ENCODE measurements around the gene FBXL14.

Gene FBXL14

DNA sequence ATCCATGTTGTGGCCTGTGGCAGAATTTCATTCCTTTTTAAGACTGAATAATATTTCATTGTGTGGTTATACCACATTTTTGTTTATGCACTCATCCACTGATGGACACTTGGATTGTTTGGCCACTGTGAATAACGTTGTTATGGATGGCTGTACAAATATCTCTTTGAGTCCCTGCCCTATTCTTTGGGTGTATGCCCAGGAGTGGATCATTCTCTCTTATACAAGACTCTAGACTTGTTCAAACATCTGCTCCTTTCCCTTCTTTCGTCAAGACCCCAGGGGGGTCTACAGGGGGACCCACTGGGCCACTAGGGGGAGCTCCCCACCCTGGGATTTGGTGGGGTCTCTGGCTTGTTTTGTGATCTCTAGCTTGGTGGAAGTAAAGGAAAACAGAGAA, 77.4 kb downstream of the FBXL14 start:
- Mint-ChIP-seq H3K27ac (no peak overlapping the region), H3K4me1 (ENCODE audit: low read depth) (peaks cover 5% of the 10 kb centered on the region), H3K4me3 (no peak overlapping the region), H3K9me3 (peaks cover 9% of the 10 kb centered on the region), H3K27me3 (ENCODE audit: low read depth) (peaks cover 67% of the 10 kb centered on the region), H3K36me3 (ENCODE audit: low read depth) (no peaks in the 10 kb centered on the region)

Data from T-helper 1 cell treated with Interleukin-12 subunit alpha and Interleukin-12 subunit beta and Interleukin-4 antibody, amounts not matched to agents 30 μg/mL and 1 μg/mL, for 36 hours (primary cell).